Measurements from ENCODE around the gene TMEM35B. TPM values are rescaled to one million over a fixed set of nuclear protein-coding genes. Genes with fewer than 3 reads are reported as not detected.
"Not testable (repeated sequence)": the region's sequence is repeated elsewhere in the genome, so short reads cannot be mapped to it uniquely, and the experiment has no call there.

Gene TMEM35B
- total RNA-seq, 1 experiment from 2014 or later, result 46.1 TPM

GRCh38 chr1:34947641-34948314, 37.4 kb downstream of the TMEM35B start:
- H3K4me3 ChIP-seq, DNase-seq, H3K36me3 ChIP-seq, H3K9me3 ChIP-seq: not testable (repeated sequence)
- peaks cover 14% of the 10 kb centered on the region for H3K27me3 ChIP-seq

GRCh38 chr1:34946211-34946610, 38.9 kb downstream of the TMEM35B start:
- Histone ChIP-seq H3K36me3 (no peaks in the 10 kb centered on the region), H3K4me3 (no peak overlapping the region), H3K9me3 (peaks cover 2% of the 10 kb centered on the region; the same call in 1 of the 2 replicates), H3K27me3 (peaks cover 18% of the 10 kb centered on the region)
- no peak for DNase-seq

- H3K4me3 ChIP-seq, H3K9me3 ChIP-seq, DNase-seq, H3K36me3 ChIP-seq: not testable (repeated sequence)
- peaks cover 12% of the 10 kb centered on the region for H3K27me3 ChIP-seq
These were observed 43.3 kb downstream of the TMEM35B start for GRCh38 chr1:34941798-34942197.

Other genes starting within 250 kb of the TMEM35B start
- not detected in 2 replicates for gene GJB5, start 230.3 kb downstream of the TMEM35B start, total RNA-seq (2014; rRNA removed; shearing (Covaris generic); ENCODE audit: low replicate concordance)
- not detected in 2 replicates for gene GJB4, start 225.6 kb downstream of the TMEM35B start, total RNA-seq (2014; rRNA removed; shearing (Covaris generic); ENCODE audit: low replicate concordance)
- gene GJB3, start 204.1 kb downstream of the TMEM35B start, total RNA-seq (2014; rRNA removed; shearing (Covaris generic); ENCODE audit: low replicate concordance), result not detected in 2 replicates
- gene GJA4, start 192.3 kb downstream of the TMEM35B start, total RNA-seq (2014; rRNA removed; shearing (Covaris generic); ENCODE audit: low replicate concordance), result not detected in 2 replicates
- gene SMIM12, start 125.6 kb downstream of the TMEM35B start, total RNA-seq (2014; rRNA removed; shearing (Covaris generic); ENCODE audit: low replicate concordance), result 31.0 and 38.8 TPM in 2 replicates
- gene DLGAP3, start 55.7 kb downstream of the TMEM35B start, total RNA-seq (2014; rRNA removed; shearing (Covaris generic); ENCODE audit: low replicate concordance), result not detected in 2 replicates
- 6.3 and 14.5 TPM in 2 replicates for gene ZMYM6, start 46.6 kb upstream of the TMEM35B start, total RNA-seq (2014; rRNA removed; shearing (Covaris generic); ENCODE audit: low replicate concordance)
- gene ZMYM1, start 94.0 kb upstream of the TMEM35B start, total RNA-seq (2014; rRNA removed; shearing (Covaris generic); ENCODE audit: low replicate concordance), result 11.1 and 28.1 TPM in 2 replicates
- gene SFPQ, start 207.8 kb upstream of the TMEM35B start, total RNA-seq (2014; rRNA removed; shearing (Covaris generic); ENCODE audit: low replicate concordance), result 232 and 410 TPM in 2 replicates

Measured in MG63 (cell line).